RWPE2 (cell line): ENCODE results near the gene FARP2.

ENCODE experiments used
- ATAC-seq: fragments of 200-7000 bp; cut with Tn5 transposase; 3 replicates; pipeline ENCODE4 v1.9.1; 2021; ENCODE audit warnings: low read depth
- DNase-seq: peaks from one replicate; pipeline ENCODE4 v3.0.0-alpha.2; 2020; ENCODE audit warnings: low spot score
- H3K27ac ChIP-seq: fragments of 450-650 bp; 2 replicates; pipeline ENCODE4 v1.5.1; 2017; ENCODE audit warnings: mild to moderate bottlenecking; ENCODE audit not compliant: poor library complexity, severe bottlenecking
- H3K27me3 ChIP-seq: fragments of 250-450 bp; sonication (Bioruptor Pico); 2 replicates; pipeline ENCODE4 v1.5.1; 2021; ENCODE audit warnings: mild to moderate bottlenecking, moderate library complexity; ENCODE audit not compliant: insufficient read depth, poor library complexity, severe bottlenecking
- H3K36me3 ChIP-seq: fragments of 250-450 bp; sonication (Bioruptor Pico); 2 replicates; pipeline ENCODE4 v1.5.1; 2020; ENCODE audit warnings: low read depth, mild to moderate bottlenecking, moderate library complexity
- H3K4me1 ChIP-seq: fragments of 250-450 bp; sonication (Bioruptor Pico); 2 replicates; pipeline ENCODE4 v1.5.1; 2021; ENCODE audit warnings: mild to moderate bottlenecking, moderate library complexity; ENCODE audit not compliant: insufficient read depth, poor library complexity, severe bottlenecking
- H3K4me3 ChIP-seq: fragments of 250-450 bp; sonication (Bioruptor Pico); 2 replicates; pipeline ENCODE4 v1.5.1; 2021; ENCODE audit warnings: mild to moderate bottlenecking, moderate library complexity; ENCODE audit not compliant: severe bottlenecking
- H3K9me3 ChIP-seq: fragments of 250-450 bp; sonication (Bioruptor Pico); 2 replicates; pipeline ENCODE4 v1.5.1; 2021; ENCODE audit warnings: mild to moderate bottlenecking, moderate library complexity; ENCODE audit not compliant: severe bottlenecking
- CTCF ChIP-seq: fragments of 450-650 bp; IDR thresholded peaks from one replicate; pipeline ENCODE4 v1.5.1; 2017; ENCODE audit warnings: mild to moderate bottlenecking, moderate library complexity; ENCODE audit not compliant: poor library complexity, severe bottlenecking

FARP2 gene

DNA sequence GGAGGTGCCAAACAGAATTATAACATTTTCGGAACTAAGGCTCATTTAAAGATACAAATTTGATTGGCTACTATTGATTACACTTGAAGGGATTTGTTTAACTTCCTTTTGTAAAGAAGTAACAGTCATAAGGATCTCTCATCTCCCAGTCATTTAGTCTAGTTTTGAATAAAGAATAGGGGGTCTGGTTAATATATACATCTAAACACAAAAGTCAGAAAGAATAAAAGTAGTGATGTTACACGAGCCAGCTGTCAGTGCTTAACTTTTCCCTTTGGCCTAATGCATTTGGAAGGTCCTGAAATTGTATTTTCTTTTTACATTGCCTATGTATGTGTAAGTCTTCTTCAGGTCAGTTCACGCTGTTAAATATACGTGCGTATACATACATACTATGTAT, 32.3 kb upstream of the FARP2 start:
- H3K4me1 ChIP-seq = peaks cover 33% of the 10 kb centered on the region
- no peak overlapping the region for H3K27ac ChIP-seq
- no peaks in the 10 kb centered on the region for H3K9me3 ChIP-seq
- H3K4me3 ChIP-seq = no peak overlapping the region
- TF ChIP-seq CTCF = no peak
- H3K27me3 ChIP-seq = no peaks in the 10 kb centered on the region
- ATAC-seq (no peak), DNase-seq (no peak)
- H3K36me3 ChIP-seq = peaks cover 78% of the 10 kb centered on the region

- Histone ChIP-seq H3K9me3 (no peaks in the 10 kb centered on the region), H3K4me1 (peaks cover 32% of the 10 kb centered on the region), H3K27ac (no peak overlapping the region), H3K4me3 (no peak overlapping the region), H3K27me3 (no peaks in the 10 kb centered on the region), H3K36me3 (peaks cover 72% of the 10 kb centered on the region)
- DNase-seq (no peak), ATAC-seq (no peak)
- TF ChIP-seq CTCF = no peak
These were observed 31.3 kb upstream of the FARP2 start for GRCh38 chr2:241324775-241325174.

GRCh38 chr2:241325257-241325656, 30.8 kb upstream of the FARP2 start:
- DNase-seq (no peak), ATAC-seq (no peak)
- Histone ChIP-seq H3K27ac (no peak overlapping the region), H3K4me3 (no peak overlapping the region), H3K4me1 (peaks cover 32% of the 10 kb centered on the region), H3K9me3 (no peaks in the 10 kb centered on the region), H3K27me3 (no peaks in the 10 kb centered on the region), H3K36me3 (peaks cover 67% of the 10 kb centered on the region)
- TF ChIP-seq CTCF = no peak

DNA sequence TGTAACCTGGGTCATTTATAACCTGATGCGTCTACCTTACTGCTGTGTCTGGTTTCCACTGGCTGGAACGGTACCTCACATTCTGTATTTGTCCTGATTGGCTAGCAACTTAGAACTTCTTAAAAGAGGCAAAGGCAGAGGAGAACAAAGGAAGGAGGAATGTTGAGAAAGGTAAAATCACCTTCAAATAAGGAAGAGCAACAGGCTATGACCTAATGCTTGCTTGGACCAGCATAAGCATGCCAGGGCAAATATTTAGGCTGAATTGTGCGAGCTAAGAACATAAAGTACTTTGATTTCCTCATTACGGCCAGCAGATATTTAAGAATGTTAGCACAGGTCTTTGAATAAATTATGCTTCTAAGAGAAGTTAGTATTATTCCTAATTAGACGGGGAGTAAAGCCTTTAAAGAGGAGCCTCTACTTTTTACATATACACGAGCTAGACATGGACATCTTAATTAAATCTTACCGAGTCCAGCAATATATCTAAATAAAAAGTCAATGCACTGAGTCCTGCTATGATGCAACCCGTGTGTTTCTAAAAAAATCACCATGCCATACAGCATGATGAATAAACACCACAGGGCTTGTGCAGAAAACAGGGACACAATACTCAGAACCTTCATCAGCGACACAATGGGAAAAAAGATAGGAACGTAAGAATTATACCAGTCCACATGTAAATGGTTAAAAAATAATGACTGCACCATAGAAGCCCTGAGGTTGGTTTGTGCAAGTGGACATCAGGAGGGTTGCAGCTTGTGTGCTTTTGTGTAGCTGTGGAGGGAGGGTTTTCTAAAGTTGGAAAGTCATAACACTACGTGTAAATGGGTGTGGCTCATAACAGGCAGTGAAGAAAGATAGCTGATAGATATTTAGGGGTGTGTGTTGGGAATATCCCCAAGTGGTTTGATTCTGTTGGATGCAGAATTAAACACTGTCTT, 26.1 kb upstream of the FARP2 start:
- Histone ChIP-seq H3K9me3 (no peaks in the 10 kb centered on the region), H3K27ac (peak overlapping the region; percentile 75), H3K27me3 (no peaks in the 10 kb centered on the region), H3K4me3 (no peak overlapping the region), H3K4me1 (peaks cover 18% of the 10 kb centered on the region), H3K36me3 (peaks cover 80% of the 10 kb centered on the region)
- no peak for TF ChIP-seq CTCF
- ATAC-seq (peak; percentile 78), DNase-seq (no peak)

DNA sequence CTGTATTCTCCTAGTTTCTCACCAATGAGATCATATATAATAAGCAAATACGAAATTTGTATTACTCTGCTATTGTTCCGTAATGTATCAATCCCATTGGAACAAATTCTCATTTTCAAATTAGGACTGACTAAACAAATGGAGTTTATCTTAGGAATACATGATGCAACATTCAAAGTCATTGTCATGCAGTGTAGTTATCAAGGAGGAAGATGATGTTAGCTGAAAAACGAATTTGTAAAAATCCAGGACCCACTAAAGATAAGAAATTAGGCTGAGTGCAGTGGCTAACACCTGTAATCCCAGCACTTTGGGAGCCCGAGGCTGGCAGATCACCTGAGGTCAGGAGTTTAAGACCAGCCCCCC, 25.5 kb upstream of the FARP2 start:
- no peaks in the 10 kb centered on the region for H3K27me3 ChIP-seq
- DNase-seq (no peak), ATAC-seq (no peak)
- no peaks in the 10 kb centered on the region for H3K9me3 ChIP-seq
- H3K4me1 ChIP-seq = peaks cover 18% of the 10 kb centered on the region
- TF ChIP-seq CTCF = no peak
- peak overlapping the region; percentile 75 for H3K27ac ChIP-seq
- peaks cover 80% of the 10 kb centered on the region for H3K36me3 ChIP-seq
- H3K4me3 ChIP-seq = no peak overlapping the region
